NCI-H526 treated with DMSO at 0.1 percent for 48 hours (cell line): ENCODE results near the gene SHC3.
A peak's percentile ranks its signal among the peaks of the same experiment; 100 is the strongest.

Experiments
- DNase-seq: peaks from one replicate; lab custom pipeline; 2025; lab: John Stamatoyannopoulos, UW

Gene SHC3

DNA sequence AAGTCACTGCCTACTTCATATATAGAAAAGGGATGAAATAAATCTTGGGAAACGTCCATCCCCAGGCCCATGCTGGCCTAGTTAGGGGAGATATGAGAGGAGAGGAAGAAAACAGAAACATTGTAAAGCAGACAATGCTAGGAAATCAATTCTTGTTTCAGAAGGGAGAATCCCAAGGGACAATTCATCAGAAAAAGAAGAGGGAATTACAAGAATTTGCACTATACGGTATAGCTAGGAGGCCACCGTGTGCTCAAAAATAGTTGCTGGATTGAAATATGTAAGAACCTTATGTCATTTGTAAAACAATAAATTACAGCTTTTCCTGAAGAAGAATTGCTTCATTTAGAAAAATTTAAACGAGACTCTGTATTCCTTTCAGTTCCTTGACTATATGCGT, 8.3 kb upstream of the SHC3 start:
- DNase-seq: no peak

DNA sequence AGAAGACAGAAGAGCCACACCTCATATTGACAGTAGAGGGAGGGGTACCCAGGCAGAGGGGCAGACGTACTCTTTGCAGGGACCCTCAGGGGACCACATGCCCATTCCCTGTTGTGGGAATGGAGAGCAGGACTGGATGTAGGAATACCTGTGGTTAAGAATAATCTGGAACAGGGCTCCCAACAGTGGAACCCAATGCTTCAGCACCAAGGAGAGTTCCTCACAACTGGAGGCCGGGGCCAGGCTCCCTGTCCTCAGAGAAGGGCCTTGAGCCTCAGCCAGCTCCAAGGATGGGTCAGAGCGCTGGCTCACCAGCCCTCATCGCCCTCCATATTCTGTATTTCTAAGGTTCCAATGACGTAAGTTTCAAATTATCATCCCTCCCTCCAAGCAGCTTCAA, 7.4 kb upstream of the SHC3 start:
- DNase-seq: no peak

DNA sequence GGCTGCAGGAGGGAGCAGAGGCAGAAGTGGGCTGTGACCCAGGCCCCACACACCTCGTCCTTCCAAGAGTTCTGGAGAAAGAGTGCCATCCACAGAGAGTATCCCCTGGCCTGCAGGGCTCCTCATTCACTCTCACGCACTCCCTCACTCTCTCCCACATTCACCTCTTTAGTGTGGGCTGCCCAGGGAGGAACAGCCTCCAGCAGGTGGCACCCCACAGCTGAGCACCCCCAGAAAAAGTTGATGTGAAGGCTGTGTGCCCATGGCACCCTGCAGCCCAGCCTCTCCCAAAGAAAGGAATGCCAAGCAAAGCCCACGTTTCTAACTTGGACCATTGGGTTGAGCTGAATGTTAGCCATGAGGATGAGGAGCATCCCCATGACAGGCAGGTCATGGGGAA, 4.5 kb upstream of the SHC3 start:
- no peak for DNase-seq

DNA sequence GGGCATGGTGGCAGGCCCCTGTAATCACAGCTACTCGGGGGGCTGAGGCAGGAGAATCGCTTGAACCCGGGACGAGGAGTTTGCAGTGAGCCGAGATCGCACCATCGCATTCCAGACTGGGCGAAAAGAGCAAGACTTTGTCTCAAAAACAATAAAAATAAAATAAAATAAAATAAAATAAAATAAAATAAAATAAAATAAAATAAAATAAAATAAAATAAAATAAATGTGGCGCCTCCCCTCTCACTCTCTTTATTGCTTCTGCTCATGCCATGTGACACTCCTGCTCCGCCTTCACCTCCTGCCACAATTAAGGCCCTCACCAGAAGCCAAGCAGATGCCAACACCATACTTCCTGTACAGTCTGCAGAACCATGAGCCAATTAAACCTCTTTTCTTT, 3.8 kb upstream of the SHC3 start:
- no peak for DNase-seq

DNA sequence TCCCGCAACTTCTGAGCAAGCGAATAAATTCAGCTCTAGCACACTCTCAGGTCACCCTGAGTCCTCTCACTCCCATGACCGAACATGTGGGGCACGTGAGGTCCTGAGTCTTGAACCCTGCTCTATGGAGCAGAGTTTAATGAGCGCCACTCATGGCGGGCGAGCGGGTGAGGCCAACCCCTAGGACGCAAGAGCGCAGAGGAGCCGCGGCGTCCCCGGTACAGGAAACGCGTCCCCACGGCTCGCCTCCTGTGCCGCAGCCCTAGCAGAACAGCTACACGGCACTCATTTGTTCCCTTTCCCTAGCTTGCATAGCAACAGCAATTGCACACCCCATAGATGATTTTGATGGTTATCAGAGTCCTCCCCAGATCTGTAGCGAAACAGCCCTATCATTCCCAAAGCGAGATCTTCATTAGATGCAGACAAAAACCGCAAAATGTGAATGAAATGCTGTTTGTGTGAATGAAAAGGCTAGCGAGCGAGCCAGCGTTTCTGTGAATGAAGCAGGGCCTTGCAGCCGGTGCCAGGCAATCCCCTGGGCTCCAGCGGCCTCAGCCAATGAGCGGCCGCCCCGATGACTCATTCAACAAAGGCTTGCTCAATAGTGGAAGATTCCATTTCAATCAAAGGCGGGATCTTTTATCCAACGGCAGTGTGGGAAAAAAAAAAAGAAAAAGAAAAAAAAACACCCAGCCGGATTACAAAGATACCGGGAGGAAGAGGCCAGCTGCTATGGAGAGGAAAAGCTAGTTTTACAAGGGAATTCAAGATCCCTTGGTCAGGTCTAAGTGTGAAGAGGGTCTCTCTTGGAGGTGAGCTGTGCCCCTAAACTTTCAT, 1.5 kb upstream of the SHC3 start:
- peak; percentile 70 for DNase-seq

DNA sequence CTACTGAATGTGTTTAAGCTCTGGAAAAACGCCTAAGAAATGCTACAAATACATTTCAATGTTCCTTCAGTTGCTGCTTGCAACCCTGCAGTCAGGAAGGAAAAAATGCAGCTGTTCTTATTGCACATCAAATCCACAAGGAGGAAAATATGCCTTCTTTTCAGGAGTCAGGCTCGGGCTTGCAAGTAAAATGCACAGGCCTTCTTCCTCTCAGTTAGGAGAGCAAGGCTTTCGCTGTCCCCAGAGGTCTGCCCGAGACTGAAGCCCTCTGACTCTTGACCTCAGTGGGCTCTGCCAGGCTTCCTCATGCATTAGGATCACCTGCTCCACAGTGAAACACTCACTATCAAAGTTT, 899 bp upstream of the SHC3 start:
- DNase-seq: no peak

DNA sequence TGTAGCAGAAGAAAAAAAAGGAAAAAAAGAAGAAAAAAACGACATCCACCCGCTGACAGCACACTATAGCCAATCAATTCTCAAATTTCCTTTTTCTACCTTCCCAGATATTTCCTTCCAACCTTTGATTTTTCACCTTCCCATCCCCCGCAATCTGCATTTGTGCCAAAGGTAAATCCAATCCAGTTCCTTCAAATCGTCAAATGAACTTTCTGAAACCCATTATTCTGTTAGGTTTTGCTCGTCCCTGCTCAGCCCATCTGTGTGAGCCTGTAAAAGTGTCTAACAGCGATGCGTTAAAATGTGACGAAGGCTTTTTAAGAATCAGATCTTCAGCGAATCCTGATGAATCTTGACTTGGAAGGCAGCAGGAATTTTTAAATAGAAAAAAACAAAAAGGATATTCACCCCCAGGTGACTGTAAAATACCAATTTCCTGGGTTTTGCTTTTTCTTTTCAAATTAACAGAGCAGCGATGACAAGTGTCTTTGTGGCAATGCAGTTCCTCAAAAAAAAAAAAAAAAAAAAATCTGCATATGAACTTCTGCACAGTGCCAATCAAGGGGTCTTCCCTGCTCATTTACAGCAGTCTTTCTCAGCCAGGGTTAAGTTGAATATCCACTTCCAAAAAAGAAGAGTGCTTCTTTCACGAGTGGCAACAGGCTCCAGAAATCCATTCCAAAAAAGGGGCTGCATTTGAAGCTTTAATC, 367 bp upstream of the SHC3 start:
- no peak for DNase-seq

DNA sequence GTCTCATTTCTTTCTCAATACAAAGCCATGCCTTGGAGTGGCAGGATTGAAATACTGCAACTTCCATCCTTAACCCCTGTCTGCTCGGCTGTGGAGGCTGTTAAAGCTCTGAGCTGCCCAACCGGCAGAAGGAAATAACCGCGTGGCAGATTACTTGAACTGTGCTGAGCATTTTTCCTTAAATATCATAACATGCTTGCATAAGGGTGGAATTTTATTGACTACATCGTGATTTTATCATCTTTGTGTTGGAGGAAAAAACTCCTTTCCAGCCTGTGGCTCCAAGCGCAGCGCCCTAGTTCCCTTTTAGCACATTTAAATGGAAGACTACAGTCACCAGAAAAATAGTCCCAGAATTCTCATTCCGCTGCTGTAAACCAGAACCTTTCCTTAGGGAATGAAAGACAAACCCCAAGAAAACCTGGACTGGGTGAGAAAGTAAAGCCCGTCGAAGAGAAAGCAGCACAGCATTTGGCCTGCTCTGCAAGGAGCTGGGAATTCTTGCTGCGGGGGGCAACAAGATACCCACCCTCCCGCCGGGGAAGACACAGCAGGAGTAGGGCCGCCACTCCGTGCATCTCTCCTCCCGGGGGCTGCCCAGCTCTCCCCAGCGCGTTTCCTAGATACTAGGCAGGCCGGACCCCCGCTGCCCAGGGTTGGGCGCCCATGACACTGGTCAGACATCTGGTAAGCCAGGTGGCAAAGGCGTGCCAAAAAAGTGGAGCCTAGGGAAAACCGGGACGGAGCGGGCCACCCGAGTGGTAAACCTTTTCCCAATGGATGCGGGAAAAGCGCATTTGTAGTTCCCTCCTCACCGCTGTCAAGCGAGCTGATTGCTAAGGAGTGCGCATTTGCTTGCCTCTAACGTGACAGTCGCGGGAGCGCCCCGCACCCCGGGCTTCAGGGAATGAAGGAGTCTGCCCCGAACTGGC, 1.3 kb downstream of the SHC3 start:
- no peak for DNase-seq

DNA sequence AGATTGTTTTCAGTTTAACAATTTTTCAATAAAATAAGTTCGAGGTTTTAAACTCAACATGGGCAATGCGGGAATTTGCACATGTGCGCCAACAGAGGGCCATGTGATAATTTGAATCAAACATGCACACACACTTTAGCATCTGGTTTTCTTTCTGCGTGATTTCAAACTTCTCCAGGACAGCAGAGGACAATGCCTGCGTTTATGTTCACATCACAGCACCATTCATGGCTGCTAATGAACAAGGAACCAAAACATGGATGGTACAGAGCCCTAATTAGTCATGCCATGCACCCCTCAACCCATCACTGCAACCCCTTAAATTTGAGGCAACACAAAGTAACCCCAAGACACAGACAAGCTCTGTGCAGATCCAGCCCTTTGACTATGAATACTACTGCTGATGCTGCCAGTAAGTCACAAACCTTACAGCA, 2.8 kb downstream of the SHC3 start:
- no peak for DNase-seq

DNA sequence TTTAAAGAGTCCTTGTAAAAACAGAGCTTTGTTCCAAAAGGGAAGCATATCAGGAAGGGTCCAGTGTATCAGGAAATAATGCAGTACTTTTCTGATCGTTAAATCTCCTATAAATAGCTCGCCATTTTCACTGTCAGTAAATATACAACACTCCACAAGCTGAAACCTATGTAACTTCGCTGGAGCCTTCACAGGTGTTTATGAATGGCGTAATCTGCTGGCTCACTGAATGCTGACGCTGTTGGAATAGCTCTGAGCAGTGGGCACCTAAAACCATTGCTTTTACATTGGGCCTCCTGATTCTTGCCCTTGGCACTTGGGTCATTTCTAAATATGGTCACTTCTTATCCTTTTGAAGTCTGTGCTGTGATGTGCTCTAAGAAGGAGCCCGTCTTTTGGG, 4.3 kb downstream of the SHC3 start:
- no peak for DNase-seq

DNA sequence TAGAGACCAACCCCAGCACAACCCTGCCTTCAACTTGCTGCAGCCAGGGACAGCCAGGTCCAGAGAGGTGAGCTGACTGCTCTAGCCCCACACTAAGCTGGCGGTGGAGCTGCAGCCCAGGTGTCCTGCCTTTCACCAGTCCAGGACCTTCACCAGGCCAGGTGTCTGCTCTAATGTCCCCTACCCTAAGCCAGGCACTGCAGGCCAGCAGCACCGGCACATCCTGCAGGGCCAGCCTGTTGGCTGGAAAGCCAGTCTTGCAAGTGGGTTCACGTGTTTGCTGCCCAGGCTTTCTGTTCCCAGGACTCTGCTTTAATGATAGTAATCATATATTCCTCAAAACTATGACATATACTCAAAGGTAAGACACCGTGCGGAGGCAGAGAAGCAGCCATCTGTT, 5.5 kb downstream of the SHC3 start:
- DNase-seq: no peak

DNA sequence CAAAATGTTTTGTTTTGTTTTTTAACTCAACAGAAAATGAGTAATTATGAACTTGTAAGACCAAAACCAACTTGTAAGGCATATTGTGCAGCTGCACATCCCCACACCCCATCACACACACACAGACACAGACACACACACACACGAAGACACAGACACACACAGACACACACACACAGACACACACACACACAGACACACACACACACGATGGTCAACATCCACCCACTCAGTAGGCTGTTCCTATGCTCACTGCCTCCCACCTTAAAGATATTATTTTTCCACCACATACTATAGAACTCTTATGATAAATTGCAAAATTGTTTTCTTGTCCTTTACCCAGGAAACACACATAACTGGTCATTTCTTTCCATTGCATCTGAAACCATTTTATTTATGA, 6.2 kb downstream of the SHC3 start:
- no peak for DNase-seq

DNA sequence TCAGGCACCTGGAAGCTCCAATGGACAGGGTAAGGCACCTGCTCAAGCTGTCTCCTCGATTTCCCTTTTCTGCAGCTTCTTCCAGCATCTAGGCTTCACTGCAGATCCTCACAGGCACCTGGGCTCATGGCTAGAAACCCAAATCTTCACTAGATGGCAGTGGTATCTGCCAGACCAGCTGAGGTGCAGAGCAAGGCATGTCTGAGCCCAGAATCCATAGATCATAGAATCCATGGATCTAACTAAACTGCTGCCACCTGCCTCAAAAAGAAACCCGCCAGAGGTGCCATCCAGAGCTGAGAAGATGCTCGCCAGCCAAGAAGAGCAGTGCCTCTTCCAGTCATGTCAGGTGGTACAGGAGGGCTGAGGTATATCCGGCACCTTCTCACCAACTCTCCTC, 6.9 kb downstream of the SHC3 start:
- no peak for DNase-seq

DNA sequence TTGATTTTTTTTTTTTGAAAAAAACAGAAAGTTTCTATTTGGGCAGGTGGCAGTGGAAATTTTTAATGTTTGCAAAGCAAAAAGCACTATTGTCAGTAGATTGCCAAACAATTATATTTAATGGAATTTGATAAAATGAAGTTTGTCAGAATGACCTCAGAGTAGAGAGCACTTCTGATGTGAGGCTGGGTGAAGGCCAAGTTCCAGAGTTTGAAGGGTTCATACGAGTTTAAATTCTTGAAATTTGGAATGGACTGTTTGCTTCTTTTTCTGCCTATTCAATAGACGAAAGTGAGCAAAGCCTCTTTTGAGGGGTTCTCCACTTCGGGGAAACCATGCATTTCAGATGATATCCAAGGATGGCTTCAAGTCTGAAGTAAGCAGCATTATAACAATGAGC, 7.4 kb downstream of the SHC3 start:
- no peak for DNase-seq

DNA sequence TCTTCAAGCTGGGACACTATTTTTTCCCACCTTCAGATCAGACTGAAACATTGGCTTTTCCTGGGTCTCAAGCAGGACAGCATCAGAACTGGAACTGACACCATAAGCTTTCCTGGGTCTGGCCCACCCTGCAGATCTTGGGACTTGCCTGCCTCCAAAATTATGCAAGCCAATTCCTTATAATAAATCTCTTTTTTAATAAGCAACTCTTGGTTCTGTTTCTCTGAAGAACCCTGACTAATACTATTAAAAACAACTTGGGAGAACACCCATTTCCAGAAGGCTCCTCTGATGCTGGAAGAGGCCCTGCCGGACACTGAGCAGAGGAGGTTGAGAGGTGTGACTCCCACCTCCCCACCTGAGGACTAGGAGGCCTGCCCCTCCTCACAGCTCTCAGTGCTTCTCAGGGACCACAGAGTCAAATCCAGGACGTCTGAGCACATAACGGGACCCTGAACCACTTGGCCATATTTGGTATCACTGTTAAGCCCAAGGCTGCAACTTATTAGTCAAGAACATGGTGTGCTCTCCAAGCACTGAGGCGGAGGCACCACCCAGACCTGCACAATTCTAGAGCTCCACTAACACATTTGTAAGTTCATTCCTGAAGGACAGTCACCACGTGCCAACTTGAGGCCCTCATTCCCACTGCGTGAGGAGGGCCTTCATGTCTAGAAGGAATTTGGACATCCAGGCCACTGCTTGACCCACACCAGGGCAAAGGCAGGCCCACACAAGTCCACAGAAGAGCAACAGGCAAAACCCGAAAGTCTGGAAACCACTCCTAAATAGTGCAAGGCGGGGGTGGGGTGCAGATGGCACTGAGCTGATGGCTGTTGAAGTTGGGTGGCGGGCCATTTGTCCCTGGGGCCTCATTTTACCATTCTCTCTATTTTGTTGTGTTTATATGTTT, 9.5 kb downstream of the SHC3 start:
- no peak for DNase-seq

DNA sequence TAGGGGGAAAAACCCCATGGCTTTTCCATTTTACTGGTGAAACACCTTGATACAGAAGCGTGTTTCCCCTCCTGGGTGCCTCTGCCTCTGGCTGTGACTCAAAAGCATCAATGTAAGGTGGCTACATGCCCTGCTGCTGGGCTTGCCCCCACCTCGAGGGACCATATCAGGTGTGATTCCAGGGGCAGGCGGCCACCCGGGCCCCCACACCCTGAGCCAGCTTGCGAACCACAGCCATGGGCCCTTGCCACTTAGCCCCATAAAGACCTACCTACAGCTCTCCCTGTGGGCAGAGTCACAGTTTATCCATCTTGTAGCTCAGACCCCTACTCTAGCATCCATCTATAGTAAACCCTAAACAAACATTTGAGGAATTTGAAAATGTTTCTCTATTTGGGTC, 10.8 kb downstream of the SHC3 start:
- no peak for DNase-seq

DNA sequence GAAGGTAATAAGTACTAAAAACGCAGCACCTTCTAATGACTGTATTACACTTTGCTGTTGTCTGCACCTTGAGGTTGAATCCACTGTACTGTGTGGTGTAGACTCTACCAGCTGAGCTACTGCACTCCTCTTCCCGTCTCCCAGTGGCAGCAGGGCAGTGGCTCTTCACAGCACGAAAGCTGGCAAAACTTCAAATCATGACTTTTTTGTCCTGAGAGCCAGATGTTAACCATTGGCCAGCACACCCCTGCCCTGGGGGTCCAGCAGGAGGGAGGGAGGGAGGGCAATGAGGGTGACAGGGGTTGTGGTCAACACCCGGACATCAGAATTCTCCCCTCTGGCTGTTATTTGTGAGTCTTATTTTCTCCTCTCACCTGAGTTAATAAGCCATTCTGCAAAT, 11.8 kb downstream of the SHC3 start:
- no peak for DNase-seq

DNA sequence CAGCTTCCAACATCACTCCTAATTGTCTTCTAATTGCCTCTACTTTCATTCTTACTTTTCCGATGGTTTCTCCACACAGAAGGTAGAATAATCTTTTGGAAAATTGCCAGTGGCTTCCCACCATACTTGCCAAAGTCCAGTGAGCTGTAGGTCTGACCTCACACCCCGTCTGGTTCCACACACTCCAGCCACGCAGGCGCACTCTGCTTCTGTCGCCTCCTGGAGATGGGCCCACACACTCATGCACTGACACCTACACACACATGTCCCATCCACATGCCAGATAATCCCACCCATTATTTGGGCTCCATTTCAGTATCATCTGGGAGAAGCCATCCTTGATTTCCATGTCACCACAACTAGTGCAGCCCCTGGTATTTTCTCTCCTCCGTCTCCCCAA, 12.7 kb downstream of the SHC3 start:
- DNase-seq: no peak

DNA sequence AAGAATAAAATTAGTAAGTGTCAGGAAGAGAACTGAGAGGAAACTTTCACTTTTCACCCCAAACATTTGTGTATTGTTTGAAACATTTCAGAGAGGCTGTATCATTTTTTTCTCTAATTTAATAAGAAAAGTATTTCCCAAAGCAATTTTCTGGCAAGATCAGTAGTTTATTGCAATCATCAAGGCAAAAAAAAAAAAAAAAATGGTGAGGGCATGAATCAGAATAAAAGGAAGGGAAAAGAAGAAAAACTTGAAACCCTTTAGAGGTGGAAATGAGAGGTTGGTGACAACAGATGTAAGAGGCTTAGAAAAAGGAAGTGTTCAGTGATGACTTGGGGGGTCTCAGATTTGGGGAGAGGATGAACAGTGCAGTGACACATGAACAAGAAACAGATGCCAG, 13.3 kb downstream of the SHC3 start:
- no peak for DNase-seq

DNA sequence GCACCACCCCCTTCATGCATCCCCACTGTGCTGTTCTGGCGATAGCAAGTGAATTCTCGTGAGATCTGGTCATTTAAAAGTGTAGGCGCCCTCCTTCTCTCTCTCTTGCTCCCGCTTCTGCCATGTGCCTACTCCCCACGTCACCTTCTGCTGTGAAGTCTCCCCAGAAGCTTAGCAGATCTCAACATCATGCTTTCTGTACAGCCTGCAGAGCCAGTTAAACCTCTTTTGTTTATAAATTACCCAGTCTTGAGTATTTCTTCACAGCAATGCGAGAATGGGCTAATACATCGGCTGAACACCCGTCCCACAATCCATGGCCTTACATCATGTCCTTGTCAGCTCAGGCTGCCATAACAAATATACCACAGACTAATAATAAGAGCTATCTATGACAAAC, 17.4 kb downstream of the SHC3 start:
- no peak for DNase-seq

DNA sequence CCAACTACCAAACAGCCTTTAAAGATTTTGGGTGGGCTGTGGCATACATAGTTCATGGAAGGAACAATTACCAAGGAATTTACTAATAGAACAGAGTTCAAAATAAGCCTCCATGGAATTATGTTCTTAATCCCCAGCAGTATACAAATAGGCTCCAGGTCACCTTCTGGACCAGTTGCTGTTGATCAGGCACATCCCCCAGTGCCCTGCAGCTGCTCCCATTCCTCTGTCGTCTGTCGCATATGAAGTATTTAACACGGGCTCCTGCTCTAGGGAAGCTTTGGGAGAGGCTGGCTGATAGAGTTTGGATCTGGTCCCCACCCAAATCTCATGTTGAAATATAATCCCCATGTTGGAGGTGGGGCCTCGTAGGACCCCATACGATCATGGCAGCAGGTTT, 17.8 kb downstream of the SHC3 start:
- DNase-seq: no peak
